Endometrial microvascular endothelial cells (primary cell): ENCODE results near the gene STX5. TPM values are rescaled to one million over a fixed set of nuclear protein-coding genes. Genes with fewer than 3 reads are reported as not detected.
"Not testable (repeated sequence)": the region's sequence is repeated elsewhere in the genome, so short reads cannot be mapped to it uniquely, and the experiment has no call there.

Source experiments
- in situ Hi-C: cut with HindIII; loops from 2 replicates; pipeline ENCODE4 v1.10.0; 2017; ENCODE audit warnings: low sequenced_read_pairs, low pct_unique_long_range_greater_than_20kb; ENCODE audit errors: inconsistent ontology term
- total RNA-seq: library from RNA; depleted of rRNA; stranded (reverse); fragments of >200 nt; gene quantifications from one replicate; pipeline ENCODE4 v1.2.3, GENCODE V29; 2015; ENCODE audit errors: inconsistent ontology term

The STX5 gene
- total RNA-seq, 1 donor from 2014 or later: 33.4 TPM

DNA sequence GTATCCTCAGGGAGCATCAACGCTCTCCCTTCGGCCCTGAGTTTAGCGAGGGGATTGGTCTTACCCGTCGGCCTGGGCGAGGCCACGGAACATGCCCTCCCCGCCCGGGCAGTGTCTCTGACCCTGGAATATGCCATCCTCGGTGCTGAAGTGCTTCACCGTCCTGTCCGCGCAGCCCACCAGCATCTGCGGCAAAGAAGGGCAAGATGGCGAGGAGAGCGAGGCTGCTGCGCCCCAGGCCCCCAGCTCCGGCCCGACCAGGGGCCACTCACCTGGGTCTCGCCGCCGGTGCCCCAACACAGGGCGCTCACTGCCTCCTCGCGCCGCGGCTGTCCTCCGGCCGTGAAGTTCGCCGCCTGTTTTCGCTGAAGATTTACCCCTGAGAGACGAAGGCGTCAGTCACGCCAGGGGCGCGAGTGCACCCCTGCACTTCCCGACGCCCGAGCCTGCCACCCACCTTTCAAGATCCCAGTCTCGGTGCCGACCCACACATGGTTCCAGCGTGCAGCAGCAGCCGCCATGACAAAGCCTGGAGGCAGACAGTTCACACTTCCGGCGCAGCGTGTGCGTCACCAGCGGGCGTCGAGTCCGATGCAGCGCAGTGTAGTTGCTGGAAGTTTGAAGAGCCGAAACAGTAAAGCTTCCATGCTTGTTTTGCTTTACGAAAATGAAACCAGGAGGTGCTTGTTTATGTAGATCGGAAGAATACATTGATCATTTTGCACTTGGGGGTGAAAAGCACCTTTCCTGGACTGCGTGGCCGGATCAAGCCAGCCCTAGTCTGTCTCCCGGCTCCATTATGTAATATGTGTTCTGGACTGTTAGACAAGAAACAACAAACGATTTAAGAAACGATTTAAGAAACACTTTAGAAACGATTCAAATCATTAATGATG lies 7.4 kb upstream of the STX5 start, which contains the start of gene WDR74:
Gene WDR74, minus strand, starts transcription at position 541 of the 896 bp plus-strand sequence. Its CDS starts 20 bp downstream, at position 521.
- in situ Hi-C loops: no loop called here

- in situ Hi-C loops: no loop called here
These were observed 3.5 kb upstream of the STX5 start for GRCh38 chr11:62835336-62835735.

- in situ Hi-C loops: no loop called here
These were observed 734 bp upstream of the STX5 start, which contains the start of gene TEX54 for GRCh38 chr11:62832336-62833234. TEX54 (minus strand) TSS chr11:62832841.

DNA sequence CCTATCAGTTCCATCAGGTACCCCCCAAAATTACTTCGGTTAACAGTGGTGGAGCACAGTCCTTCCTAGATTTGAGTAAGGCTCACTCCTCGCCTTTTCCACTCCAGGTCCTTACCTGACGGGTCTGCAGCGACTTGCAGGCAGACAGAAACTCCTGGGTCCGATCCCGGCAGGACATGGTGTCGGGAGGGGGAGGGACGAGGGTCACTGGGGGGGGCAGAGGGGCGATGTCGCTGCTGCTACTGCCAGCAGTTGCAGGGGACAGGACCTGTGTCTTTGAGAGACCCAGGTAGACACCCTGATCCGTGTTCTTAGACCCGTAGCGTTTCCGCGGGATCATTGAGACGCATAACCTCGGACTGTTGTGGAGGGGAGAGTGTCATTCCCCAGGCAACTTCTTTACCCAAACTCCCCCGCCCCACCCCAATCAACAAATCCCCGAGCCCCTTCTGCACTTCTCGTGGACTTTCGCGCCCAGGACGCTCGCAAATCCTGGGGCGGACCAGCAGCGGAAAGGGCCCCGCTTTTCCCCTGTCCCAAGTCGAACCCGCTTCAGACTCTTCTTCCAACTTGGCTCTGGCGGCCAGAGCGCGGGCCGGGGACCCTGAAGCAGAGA lies 839 bp downstream of the STX5 start:
- in situ Hi-C loops: no loop called here

- in situ Hi-C loops: not testable (repeated sequence)
These were observed 3.7 kb downstream of the STX5 start for GRCh38 chr11:62828130-62828529.

- in situ Hi-C loops: no loop called here
These were observed 8.2 kb downstream of the STX5 start for GRCh38 chr11:62823677-62824076.

DNA sequence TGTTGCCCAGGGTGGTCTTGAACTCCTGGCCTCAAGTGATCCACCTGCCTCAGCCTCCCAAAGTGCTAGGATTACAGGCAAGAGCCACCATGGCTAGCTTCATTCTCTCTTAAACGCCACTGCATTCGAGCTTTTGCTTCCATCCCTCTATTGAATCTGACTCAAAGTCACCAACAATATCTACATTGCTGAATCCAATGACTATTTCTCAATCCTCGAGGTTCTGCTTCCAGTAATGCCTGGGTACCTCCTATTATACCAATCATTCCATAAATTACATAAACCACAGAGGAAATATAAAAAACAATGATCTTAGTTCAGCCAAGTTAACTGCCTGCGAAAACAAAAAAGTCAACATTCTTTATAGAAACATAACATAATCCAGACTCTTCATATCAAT lies 14.7 kb downstream of the STX5 start:
- in situ Hi-C loops: no loop called here

DNA sequence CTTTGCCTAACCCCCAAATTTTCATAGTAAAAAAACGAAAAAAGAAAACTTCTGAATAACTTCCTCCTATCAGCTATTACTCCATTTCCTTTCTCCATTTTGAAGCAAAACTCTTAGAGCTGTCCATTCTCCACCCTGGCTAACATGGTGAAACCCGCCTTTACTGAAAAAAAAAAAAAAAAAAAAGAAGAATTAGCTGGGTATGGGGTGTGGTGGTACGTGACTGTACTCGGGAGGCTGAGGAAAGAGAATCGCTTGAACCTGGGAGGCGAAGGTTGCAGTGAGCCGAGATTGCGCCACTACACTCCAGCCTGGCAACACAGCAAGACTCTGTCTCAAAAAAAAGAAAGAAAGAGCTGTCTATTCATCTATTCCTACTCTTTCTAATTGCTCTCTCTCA lies 15.3 kb downstream of the STX5 start:
- in situ Hi-C loops: no loop called here

DNA sequence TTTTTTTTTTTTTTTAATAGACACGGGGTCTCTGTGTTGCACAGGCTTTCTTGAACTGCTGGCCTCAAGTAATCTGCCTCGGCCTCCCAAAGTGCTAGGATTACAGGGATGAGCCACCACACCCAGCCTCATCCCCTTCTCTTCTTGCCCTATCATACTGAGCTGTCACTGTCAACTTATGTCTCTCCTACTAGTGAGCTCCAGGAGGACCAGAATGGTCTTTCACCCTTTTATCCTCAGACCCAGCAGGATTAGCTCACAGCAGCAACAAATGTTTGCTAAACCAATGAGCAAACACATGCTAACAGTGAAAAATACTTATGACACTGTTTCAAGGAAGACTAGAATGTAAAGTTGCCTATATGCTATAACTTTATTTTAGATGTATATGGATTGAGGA lies 20.2 kb downstream of the STX5 start:
- in situ Hi-C loops: no loop called here

DNA sequence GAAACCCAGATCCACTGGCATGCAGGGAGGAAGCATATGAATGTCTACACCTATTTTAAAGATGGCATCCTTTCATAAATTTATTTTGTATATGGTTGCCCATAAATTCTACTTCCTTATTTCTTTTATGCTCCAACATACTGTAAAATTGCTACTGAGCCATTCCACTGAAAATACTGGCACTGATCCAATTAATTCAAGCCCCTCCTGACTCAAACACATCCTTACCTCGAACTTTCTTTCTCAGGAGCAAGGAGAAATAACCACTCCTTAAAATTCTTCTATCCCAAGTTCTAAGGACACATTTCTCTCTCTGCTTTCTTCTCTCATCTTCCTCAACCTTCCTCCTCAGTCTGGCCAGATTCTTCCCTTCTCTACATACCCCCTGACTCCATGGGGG lies 21.1 kb downstream of the STX5 start:
- in situ Hi-C loops: no loop called here

DNA sequence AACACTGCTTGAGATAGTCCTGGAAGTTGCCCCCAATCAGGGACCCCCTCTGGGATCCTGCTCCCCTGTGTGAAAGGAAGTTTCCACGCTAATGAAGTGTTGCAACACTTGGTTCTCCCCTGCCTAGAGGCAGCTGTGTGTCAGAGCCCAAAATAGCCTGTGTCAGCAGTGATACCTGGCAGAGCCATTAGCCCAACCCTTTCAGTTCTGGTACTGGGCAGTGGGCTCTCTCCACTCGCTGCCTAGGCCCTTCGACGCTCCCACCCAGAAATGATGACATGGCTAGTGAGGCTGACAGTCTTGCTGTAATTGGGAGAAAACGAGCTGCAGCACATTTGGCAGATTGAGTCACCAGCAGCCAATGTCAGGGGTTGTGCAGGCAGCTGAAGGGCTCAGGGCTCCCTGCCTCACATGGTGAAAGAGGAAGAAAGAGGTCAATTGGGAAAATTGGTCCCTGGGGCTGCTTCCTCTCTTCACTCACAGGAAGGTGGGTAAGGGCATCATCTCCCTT lies 25.2 kb downstream of the STX5 start:
- in situ Hi-C loops: no loop called here

- in situ Hi-C loops: no loop called here
These were observed 25.9 kb downstream of the STX5 start for GRCh38 chr11:62805961-62806441.

- in situ Hi-C loops: no loop called here
These were observed 26.6 kb downstream of the STX5 start, which contains the start of gene NXF1 for GRCh38 chr11:62805076-62805892. NXF1 (minus strand) TSS chr11:62805440; CDS start chr11:62805356, 84 bp downstream.

GRCh38 chr11:62804310-62805075 lies 27.4 kb downstream of the STX5 start:
- in situ Hi-C loops: no loop called here

DNA sequence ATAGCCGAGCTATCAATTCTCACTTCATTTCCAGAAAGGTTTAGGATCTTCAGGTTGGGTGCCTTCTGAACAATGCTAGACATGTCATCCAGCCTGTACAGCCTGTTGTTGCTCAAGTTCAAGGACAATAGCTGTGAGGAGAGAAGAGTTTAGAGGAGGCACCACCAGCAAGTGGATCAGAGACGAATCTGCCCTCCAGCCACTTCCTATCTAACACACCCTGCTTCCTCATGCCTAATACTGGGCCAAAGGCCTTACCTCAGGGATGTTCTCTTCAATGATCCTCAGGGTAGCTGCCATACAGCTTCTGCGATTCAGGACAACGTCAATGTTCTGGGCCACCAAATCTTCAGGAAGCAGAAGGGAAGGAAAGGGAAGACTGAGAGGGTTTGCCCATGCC lies 30.8 kb downstream of the STX5 start:
- in situ Hi-C loops: no loop called here

DNA sequence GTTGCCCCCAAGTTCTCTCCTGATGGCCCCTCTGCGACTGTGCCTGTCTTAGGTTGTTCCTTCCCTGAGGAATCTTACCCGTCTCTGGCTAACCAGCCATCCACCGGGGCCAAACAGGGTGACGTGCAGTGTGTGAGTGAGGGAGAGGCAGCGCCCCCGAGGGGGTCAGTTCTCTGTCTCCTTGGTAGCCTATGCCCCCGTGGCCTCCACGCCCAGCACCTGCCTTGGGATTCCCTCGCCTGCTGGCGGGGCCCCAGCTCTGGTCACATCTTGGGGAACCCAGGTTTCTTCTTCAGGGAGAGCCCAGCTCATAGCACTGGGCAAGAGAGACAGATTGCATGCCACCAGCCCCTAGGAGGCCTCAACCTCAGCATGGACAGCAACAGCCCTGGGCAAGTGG lies 32.4 kb downstream of the STX5 start:
- in situ Hi-C loops: no loop called here

DNA sequence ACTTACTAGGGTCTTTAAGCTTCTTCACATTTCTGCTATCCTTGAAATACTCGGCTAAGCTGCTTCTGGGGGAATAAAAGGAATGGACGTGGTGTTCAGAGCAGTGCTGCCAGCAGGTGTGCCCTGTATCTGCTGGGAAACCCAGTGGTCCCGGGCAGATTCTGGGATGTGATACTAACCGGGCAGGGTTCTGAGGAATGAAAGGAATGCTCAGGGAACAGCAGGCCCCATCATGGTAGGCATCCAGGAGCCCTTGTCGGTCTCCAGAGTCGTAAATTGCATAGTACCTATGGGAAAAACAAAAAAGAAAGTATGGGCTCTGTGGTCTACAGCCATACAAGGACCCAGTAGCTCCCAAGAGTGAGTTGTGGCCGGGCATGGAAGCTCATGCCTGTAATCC lies 35.6 kb downstream of the STX5 start:
- in situ Hi-C loops: no loop called here
